Activated T-helper 2 cell treated with anti-CD3 and anti-CD28 coated beads, Interferon-gamma antibody, Interleukin-2, Interleukin-4, amounts not matched to agents 10 μg/mL and 5 μg/mL and 100 μg/mL, durations not matched to agents 14 hours and 24 hours and 36 hours (primary cell): ENCODE measurements around the gene KCNN4. TPM values are rescaled to one million over a fixed set of nuclear protein-coding genes. Genes with fewer than 3 reads are reported as not detected.

Source experiments
- DNase-seq: peaks from one replicate; pipeline ENCODE4 v3.0.0; 2021; ENCODE audit warnings: low spot score
- H3K27ac Mint-ChIP-seq: one replicate; pipeline ENCODE4 v1.8.0; 2021; ENCODE audit warnings: mixed read lengths
- H3K27me3 Mint-ChIP-seq: one replicate; pipeline ENCODE4 v1.8.0; 2021; ENCODE audit warnings: low read depth, mixed read lengths
- H3K36me3 Mint-ChIP-seq: one replicate; pipeline ENCODE4 v1.8.0; 2021; ENCODE audit warnings: low read depth, mixed read lengths
- H3K4me1 Mint-ChIP-seq: one replicate; pipeline ENCODE4 v1.8.0; 2021; ENCODE audit warnings: low read depth, mixed read lengths
- H3K4me3 Mint-ChIP-seq: one replicate; pipeline ENCODE4 v1.8.0; 2021; ENCODE audit warnings: low read depth, mild to moderate bottlenecking, moderate library complexity, mixed read lengths
- H3K9me3 Mint-ChIP-seq: one replicate; pipeline ENCODE4 v1.8.0; 2021; ENCODE audit warnings: mixed read lengths
- intact Hi-C: fragments of 100-400 bp; cut with micrococcal nuclease; formaldehyde crosslinking; loops from one replicate; pipeline ENCODE4 v1.15.1; 2023
- total RNA-seq: library from RNA; stranded (reverse); gene quantifications from 2 replicates; pipeline ENCODE4 v1.2.3, GENCODE V29; 2022

KCNN4 gene
- total RNA-seq, 1 donor from 2014 or later = 98.7 TPM

DNA sequence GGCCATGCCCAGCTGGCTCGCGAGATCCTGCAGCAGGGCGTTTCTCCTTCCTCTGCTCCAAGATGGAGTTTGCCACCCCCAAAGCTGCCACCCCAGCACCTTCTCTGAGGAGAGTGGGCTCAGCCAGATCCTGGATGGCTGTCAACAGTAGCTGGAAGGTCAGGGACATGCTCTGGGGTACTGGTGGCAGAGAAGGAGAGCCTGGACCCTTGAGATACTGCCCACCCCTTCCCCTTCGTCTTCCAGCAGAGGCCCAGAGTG is 53.2 kb downstream of the KCNN4 start:
- Mint-ChIP-seq H3K27ac (no peak overlapping the region), H3K27me3 (no peaks in the 10 kb centered on the region), H3K9me3 (no peaks in the 10 kb centered on the region), H3K4me3 (no peak overlapping the region), H3K36me3 (peaks cover 27% of the 10 kb centered on the region), H3K4me1 (peaks cover 3% of the 10 kb centered on the region)
- intact Hi-C loops = no loop called here
- no peak for DNase-seq

- Mint-ChIP-seq H3K9me3 (no peaks in the 10 kb centered on the region), H3K36me3 (peaks cover 22% of the 10 kb centered on the region), H3K27me3 (no peaks in the 10 kb centered on the region), H3K4me3 (no peak overlapping the region), H3K27ac (no peak overlapping the region), H3K4me1 (peaks cover 3% of the 10 kb centered on the region)
- DNase-seq = no peak
- intact Hi-C loops = no loop called here
These were observed 53.8 kb downstream of the KCNN4 start for GRCh38 chr19:43726736-43727592.

GRCh38 chr19:43725468-43725867 is 55.3 kb downstream of the KCNN4 start:
- Mint-ChIP-seq H3K27me3 (no peaks in the 10 kb centered on the region), H3K4me3 (no peak overlapping the region), H3K27ac (no peak overlapping the region), H3K9me3 (no peaks in the 10 kb centered on the region), H3K4me1 (peaks cover 3% of the 10 kb centered on the region), H3K36me3 (peaks cover 20% of the 10 kb centered on the region)
- intact Hi-C loops = no loop called here
- no peak for DNase-seq

- no peak overlapping the region for H3K27ac Mint-ChIP-seq
- no peaks in the 10 kb centered on the region for H3K9me3 Mint-ChIP-seq
- no peaks in the 10 kb centered on the region for H3K27me3 Mint-ChIP-seq
- no peak overlapping the region for H3K4me3 Mint-ChIP-seq
- intact Hi-C loops = no loop called here
- no peak for DNase-seq
- peaks cover 3% of the 10 kb centered on the region for H3K4me1 Mint-ChIP-seq
- H3K36me3 Mint-ChIP-seq = peaks cover 15% of the 10 kb centered on the region
These were observed 55.9 kb downstream of the KCNN4 start for GRCh38 chr19:43724896-43725295.

DNA sequence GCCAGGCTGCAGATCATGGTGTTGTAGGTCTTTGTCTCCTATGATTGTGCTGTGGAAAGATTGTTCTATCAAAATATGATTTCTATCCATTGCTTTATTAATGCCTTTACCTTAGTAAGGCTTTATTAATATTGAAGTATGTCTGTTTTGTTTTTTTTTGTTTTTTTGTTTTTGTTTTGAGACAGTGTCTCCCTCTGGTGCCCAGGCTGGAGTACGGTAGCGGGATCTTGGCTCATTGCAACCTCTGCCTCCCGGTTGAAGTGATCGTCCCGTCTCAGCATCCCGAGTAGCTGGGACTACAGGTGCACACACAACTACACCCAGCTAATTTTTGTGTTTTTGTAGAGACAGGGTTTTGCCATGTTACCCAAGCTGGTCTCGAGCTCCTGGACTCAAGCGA is 57.2 kb downstream of the KCNN4 start:
- Mint-ChIP-seq H3K27ac (no peak overlapping the region), H3K27me3 (no peaks in the 10 kb centered on the region)
- intact Hi-C loops = no loop called here

DNA sequence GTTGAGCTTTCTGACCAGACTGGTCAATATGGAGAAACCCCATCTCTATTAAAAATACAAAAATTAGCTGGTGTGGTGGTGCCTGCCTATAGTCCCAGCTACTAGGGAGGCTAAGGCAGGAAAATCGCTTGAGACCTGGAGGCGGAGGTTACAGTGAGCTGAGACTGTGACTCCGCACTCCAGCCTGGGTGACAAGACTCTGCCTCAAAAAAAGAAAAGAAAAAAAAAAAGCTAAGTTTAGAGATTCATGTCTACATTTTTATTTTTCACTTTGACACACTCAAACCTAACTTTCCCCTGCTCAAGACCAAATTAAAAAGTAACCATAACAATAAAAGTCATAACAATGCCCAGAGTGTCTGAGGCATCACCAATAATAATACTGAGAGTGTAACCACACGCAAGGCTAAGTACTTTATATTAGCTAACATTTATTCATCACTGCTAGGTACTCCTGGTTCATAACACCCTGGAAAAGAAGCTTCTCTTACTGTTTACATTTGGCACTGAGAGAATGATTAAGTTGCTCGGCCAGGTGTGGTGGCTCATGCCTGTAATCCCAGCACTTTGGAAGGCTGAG is 59.2 kb downstream of the KCNN4 start:
- no peaks in the 10 kb centered on the region for H3K27me3 Mint-ChIP-seq
- H3K36me3 Mint-ChIP-seq = no peaks in the 10 kb centered on the region
- no peak for DNase-seq
- peaks cover 3% of the 10 kb centered on the region for H3K4me1 Mint-ChIP-seq
- no peaks in the 10 kb centered on the region for H3K9me3 Mint-ChIP-seq
- no peak overlapping the region for H3K4me3 Mint-ChIP-seq
- H3K27ac Mint-ChIP-seq = no peak overlapping the region
- intact Hi-C loops = no loop called here

More for the DNA sequence above, 57.2 kb downstream of the KCNN4 start:
- Mint-ChIP-seq H3K9me3 (no peaks in the 10 kb centered on the region), H3K4me3 (no peak overlapping the region), H3K4me1 (peaks cover 3% of the 10 kb centered on the region), H3K36me3 (peaks cover 8% of the 10 kb centered on the region)
- no peak for DNase-seq

- Mint-ChIP-seq H3K27me3 (no peaks in the 10 kb centered on the region), H3K4me3 (no peak overlapping the region), H3K36me3 (no peaks in the 10 kb centered on the region), H3K27ac (no peak overlapping the region), H3K4me1 (peaks cover 3% of the 10 kb centered on the region), H3K9me3 (no peaks in the 10 kb centered on the region)
- intact Hi-C loops = no loop called here
- no peak for DNase-seq
These were observed 59.8 kb downstream of the KCNN4 start for GRCh38 chr19:43720936-43721335.

- intact Hi-C loops = loop anchor here (5.0 kb wide), 1 partner anchor 43 kb away; no protein-coding TSS in a partner anchor
- H3K9me3 Mint-ChIP-seq = no peaks in the 10 kb centered on the region
These were observed 60.9 kb downstream of the KCNN4 start for GRCh38 chr19:43719918-43720317.

GRCh38 chr19:43719378-43719868 is 61.4 kb downstream of the KCNN4 start:
- Mint-ChIP-seq H3K27me3 (no peaks in the 10 kb centered on the region), H3K4me3 (no peak overlapping the region), H3K36me3 (no peaks in the 10 kb centered on the region), H3K9me3 (no peaks in the 10 kb centered on the region), H3K27ac (no peak overlapping the region), H3K4me1 (no peaks in the 10 kb centered on the region)
- intact Hi-C loops = loop anchor here (5.0 kb wide), 1 partner anchor 42 kb away; no protein-coding TSS in a partner anchor
- no peak for DNase-seq

More at GRCh38 chr19:43719918-43720317, 60.9 kb downstream of the KCNN4 start:
- no peak for DNase-seq
- no peak overlapping the region for H3K4me3 Mint-ChIP-seq
- no peak overlapping the region for H3K27ac Mint-ChIP-seq
- no peaks in the 10 kb centered on the region for H3K4me1 Mint-ChIP-seq
- H3K36me3 Mint-ChIP-seq = no peaks in the 10 kb centered on the region
- H3K27me3 Mint-ChIP-seq = no peaks in the 10 kb centered on the region

DNA sequence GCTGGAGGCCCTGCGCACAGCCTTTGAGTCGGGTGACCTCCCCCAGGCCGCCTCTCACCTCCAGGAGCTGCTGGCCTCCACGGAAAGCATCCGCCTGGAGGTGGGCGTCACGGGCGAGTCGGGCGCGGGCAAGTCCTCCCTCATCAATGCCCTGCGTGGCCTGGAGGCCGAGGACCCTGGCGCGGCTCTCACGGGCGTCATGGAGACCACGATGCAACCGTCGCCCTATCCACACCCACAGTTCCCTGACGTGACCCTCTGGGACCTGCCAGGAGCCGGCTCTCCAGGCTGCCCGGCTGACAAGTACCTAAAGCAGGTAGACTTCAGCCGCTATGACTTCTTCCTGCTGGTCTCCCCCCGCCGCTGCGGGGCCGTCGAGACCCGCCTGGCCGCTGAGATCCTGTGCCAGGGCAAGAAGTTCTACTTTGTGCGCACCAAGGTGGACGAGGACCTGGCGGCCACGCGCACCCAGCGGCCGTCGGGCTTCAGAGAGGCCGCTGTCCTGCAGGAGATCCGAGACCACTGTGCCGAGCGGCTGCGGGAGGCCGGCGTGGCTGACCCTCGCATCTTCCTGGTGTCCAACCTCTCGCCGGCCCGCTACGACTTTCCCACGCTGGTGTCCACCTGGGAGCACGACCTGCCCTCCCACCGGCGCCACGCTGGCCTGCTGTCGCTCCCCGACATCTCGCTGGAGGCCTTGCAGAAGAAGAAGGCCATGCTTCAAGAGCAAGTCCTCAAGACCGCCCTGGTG is 62.0 kb downstream of the KCNN4 start:
- intact Hi-C loops = loop anchor here (5.0 kb wide), 1 partner anchor 42 kb away; no protein-coding TSS in a partner anchor
- Mint-ChIP-seq H3K4me1 (no peaks in the 10 kb centered on the region), H3K27me3 (no peaks in the 10 kb centered on the region), H3K27ac (no peak overlapping the region), H3K4me3 (no peak overlapping the region), H3K36me3 (no peaks in the 10 kb centered on the region), H3K9me3 (no peaks in the 10 kb centered on the region)
- DNase-seq = no peak
